Measurements from ENCODE around the gene DMD.

DNA sequence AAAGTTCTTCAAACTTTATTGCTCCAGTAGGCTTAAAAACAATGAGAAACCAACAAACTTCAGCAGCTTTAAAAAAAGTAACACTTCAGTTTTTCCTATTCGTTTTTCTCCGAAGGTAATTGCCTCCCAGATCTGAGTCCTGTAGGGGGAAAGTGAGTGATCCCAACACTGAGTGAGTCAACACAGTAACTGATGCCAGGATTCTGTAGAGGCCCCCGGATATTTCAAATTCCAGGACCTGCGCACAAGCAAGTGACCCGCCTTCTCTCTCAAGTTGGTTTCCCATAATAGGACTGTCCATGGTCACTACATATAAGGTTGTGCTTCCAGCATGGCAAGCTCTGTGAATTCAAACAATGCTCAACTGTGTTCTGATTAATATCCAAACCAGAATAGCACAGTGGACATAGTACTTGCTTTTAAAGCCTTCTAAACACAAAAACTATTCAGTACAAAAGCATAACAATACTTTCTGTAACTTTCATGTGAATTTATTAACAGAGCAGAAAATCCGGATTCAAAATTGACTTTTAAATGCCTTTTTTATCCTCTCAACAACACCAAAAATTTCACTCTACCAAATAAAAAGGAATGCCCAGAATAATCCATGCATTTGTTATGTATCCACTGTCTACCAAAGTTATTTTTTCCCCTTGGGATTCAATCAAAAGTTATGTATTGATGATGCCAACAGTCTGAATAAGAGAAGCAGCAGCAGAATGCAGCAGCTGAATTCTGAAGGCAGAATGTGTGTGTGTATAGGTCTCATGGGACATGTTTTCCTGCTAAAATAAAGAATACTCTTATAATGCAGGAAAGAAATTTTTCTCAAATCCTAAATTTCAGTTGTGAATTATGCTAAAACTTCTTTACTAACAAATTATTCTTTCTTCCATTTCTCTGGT, at the start of gene DMD:
- TF ChIP-seq SP1 (IDR thresholded peaks at IDR 0.05), result no peak
- TF ChIP-seq SP1 (CRISPR knock-in tag; IDR thresholded peaks at IDR 0.05), result no peak
- TF ChIP-seq TARDBP (CRISPR knock-in tag; IDR thresholded peaks at IDR 0.05), result no peak

All from HepG2 (cell line).